ENCODE data around the gene RNF7.
"Not testable (repeated sequence)": the region's sequence is repeated elsewhere in the genome, so short reads cannot be mapped to it uniquely, and the experiment has no call there.

DNA sequence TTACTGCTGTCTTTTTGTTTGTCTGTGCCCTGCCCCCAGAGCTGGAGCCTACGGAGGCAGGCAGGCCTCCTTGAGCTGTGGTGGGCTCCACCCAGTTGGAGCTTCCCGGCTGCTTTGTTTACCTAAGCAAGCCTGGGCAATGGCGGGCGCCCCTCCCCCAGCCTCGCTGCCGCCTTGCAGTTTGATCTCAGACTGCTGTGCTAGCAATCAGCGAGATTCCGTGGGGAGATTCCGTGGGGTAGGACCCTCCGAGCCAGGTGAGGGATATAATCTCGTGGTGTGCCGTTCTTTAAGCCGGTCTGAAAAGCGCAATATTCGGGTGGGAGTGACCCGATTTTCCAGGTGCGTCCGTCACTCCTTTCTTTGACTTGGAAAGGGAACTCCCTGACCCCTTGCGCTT is 24.5 kb downstream of the RNF7 start:
- not testable (repeated sequence) for TF ChIP-seq CTCF, POLR2A (IDR thresholded peaks at IDR 0.05)
